Ectodermal cell (in vitro differentiated cells): Measurements from ENCODE around the gene C12orf57.
A peak's percentile ranks its signal among the peaks of the same experiment; 100 is the strongest.

Experiments
- H3K27ac ChIP-seq: 2 replicates; pipeline ENCODE4 v1.7.0; 2013; ENCODE audit warnings: mild to moderate bottlenecking, low read depth, low read length; ENCODE audit not compliant: insufficient read depth, poor library complexity, severe bottlenecking
- H3K27me3 ChIP-seq: 2 replicates; pipeline ENCODE4 v1.7.0; 2013; ENCODE audit warnings: mild to moderate bottlenecking, low read length; ENCODE audit not compliant: insufficient read depth, control insufficient read depth, poor library complexity, severe bottlenecking
- H3K36me3 ChIP-seq: one replicate; pipeline ENCODE4 v1.7.0; 2013; ENCODE audit warnings: low read length; ENCODE audit not compliant: control insufficient read depth, insufficient read depth
- H3K4me1 ChIP-seq: one replicate; pipeline ENCODE4 v1.7.0; 2013; ENCODE audit warnings: low read length; ENCODE audit not compliant: control insufficient read depth, insufficient read depth
- H3K4me3 ChIP-seq: 2 replicates; pipeline ENCODE4 v1.7.0; 2013; ENCODE audit warnings: low read depth, low read length, control low read depth; ENCODE audit not compliant: insufficient read depth
- H3K9me3 ChIP-seq: 2 replicates; pipeline ENCODE4 v1.7.0; 2013; ENCODE audit warnings: mild to moderate bottlenecking, low read length, moderate library complexity; ENCODE audit not compliant: control insufficient read depth
- WGBS, 2 experiments: methylation state at CpG; one replicate each; pipeline ENCODE4 v1.1.7; 2013; ENCODE audit warnings: missing lambda C conversion rate in 2 of 2; 5-methylcytosine and 5-hydroxymethylcytosine counted together

Gene C12orf57

GRCh38 chr12:6979453-6979852 is 35.6 kb downstream of the C12orf57 start:
- H3K27ac ChIP-seq: no peak overlapping the region
- 93% methylated on average over 3 of the region's 3 CpGs for WGBS, 2 experiments
- H3K9me3 ChIP-seq: no peaks in the 10 kb centered on the region
- H3K36me3 ChIP-seq: peaks cover 36% of the 10 kb centered on the region
- no peaks in the 10 kb centered on the region for H3K27me3 ChIP-seq
- no peaks in the 10 kb centered on the region for H3K4me1 ChIP-seq
- no peak overlapping the region for H3K4me3 ChIP-seq

DNA sequence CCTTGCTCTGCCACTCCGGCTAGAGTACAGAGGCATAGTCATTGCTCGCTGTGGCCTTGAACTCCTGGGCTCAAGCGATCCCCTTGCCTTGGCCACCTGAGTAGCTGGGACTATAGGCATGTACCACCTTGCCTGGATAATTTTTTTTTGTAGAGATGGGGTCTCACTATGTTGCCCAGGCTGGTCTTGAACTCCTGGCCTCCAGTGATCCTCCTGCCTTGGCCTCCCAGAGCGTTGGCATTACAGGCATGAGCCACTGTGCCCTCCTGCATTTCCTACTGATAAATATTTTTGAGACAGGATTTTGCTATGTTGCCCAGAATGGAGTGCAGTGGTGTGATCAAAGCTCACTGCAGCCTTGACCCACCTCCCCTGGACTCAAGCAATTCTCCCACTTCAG is 36.3 kb downstream of the C12orf57 start:
- Histone ChIP-seq H3K27ac (no peak overlapping the region), H3K4me1 (no peaks in the 10 kb centered on the region), H3K27me3 (no peaks in the 10 kb centered on the region), H3K36me3 (peaks cover 30% of the 10 kb centered on the region), H3K4me3 (no peak overlapping the region), H3K9me3 (no peaks in the 10 kb centered on the region)
- WGBS, 2 experiments: 93 to 95% methylated on average over 4 of the region's 4 CpGs

DNA sequence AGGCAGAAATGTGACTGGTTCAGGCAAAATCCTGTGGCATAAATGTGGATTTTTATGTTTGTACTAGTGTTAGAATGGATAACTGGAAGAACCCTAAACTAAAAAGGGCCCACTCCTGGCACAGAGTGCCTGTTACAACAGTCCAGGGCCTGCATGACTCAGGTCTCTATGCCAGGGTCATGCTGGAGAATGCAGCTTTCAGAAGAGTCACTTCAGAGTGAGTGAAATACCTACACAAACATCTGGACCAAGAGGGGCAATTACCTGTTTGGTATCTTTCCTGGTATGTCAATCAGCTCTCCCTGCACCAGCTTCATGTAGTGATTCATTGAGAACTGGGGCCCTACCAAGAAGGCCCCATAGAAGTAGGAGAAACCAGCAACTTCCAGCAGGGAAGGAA is 36.9 kb downstream of the C12orf57 start:
- Histone ChIP-seq H3K4me3 (no peak overlapping the region), H3K27me3 (no peaks in the 10 kb centered on the region), H3K4me1 (no peaks in the 10 kb centered on the region), H3K27ac (no peak overlapping the region), H3K9me3 (no peaks in the 10 kb centered on the region), H3K36me3 (peaks cover 23% of the 10 kb centered on the region)

DNA sequence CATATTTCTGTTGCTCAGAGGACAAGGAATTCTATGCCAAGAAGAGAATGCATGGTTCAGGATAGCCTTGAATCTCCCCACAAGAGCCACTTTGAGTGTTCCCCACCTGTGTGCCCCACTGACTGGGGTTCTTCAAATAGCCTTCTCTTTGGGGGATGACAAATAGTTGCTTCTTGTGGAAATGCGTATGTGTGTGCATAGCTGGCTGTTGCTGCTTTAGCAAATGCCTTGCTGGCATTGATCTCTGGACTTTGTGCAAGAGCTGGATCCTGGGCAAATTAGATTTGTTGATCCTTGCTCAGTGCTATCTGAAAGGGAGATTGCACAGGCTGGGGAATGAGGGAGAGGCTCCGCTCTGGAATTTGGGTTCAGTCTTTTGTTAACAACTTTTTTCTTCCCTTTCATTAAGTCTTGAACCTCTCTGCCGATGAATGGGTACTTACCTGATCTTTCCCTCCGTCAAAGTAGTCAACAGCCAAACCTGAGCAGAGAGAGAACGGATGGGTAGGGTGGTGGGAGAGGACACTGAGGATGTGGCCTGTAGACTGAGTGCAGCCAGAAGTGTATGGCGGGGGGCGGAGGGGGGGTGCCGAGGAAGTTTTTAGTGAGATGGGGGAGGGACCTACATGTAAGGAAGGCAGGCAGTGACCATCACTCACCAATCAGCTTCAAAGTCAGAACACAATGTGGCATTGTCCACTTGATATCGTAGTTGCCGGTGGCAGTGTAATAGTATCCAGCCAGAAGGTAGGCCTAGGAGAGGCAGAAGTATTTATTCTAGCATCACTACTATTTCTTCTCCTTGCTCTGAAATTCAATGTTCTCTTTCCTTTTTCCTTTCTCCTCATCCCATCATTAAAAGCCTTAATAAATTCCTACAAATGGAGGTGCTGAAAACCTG is 37.6 kb downstream of the C12orf57 start:
- no peak overlapping the region for H3K4me3 ChIP-seq
- 95% methylated on average over 8 to 10 of the region's 10 CpGs for WGBS, 2 experiments
- H3K9me3 ChIP-seq: no peaks in the 10 kb centered on the region
- peak overlapping the region; percentile 30 for H3K27ac ChIP-seq
- no peaks in the 10 kb centered on the region for H3K4me1 ChIP-seq
- H3K36me3 ChIP-seq: peaks cover 17% of the 10 kb centered on the region
- H3K27me3 ChIP-seq: no peaks in the 10 kb centered on the region

GRCh38 chr12:6982532-6982931 is 38.7 kb downstream of the C12orf57 start:
- peaks cover 6% of the 10 kb centered on the region for H3K36me3 ChIP-seq
- WGBS, 2 experiments: 84 to 91% methylated on average over 5 to 7 of the region's 7 CpGs
- H3K4me3 ChIP-seq: no peak overlapping the region
- no peaks in the 10 kb centered on the region for H3K27me3 ChIP-seq
- H3K9me3 ChIP-seq: no peaks in the 10 kb centered on the region
- H3K4me1 ChIP-seq: no peaks in the 10 kb centered on the region
- H3K27ac ChIP-seq: no peak overlapping the region

DNA sequence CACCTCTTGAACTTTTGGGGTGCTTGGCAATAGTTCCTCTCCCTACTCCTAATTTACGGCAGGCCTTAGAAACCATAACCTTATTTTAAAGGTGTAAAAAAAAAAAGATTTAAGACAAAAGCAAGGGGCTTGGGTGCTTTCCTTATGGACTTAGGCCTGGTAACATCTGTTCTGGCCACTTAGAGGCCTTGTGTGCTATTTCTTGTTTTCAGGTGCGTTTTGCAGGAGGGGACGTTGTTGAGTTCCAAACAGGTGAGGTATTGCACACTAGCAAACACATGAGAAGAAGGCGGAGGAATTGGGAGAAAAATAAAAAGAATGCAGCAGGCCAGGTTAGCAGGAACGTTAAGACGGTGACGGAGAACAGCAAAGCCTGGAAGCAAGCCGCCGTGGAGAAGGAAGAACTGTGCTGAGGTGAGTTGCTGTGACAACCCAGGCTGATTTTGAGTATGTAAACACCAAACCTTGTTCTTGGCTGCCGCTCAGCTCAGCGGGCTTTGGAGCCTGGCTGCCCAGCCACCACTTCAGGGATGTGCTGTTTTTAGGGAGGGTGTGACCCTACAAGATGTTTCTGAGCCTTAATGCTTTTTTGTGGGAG is 44.2 kb downstream of the C12orf57 start:
- WGBS, 2 experiments: 93 to 96% methylated on average over 10 to 11 of the region's 11 CpGs
- H3K27me3 ChIP-seq: no peaks in the 10 kb centered on the region
- no peak overlapping the region for H3K27ac ChIP-seq
- no peak overlapping the region for H3K4me3 ChIP-seq
- peaks cover 4% of the 10 kb centered on the region for H3K36me3 ChIP-seq
- no peaks in the 10 kb centered on the region for H3K4me1 ChIP-seq
- H3K9me3 ChIP-seq: no peaks in the 10 kb centered on the region
